ENCODE data around the gene KIF16B. TPM values are rescaled to one million over a fixed set of nuclear protein-coding genes. Genes with fewer than 3 reads are reported as not detected.

KIF16B gene
- total and polyA plus RNA-seq, 10 of the 15 experiments (the other 5 are each of a cell fraction or from before 2014, with no cell fraction given), result 0.21 to 5.2 (median 3.0) TPM

DNA sequence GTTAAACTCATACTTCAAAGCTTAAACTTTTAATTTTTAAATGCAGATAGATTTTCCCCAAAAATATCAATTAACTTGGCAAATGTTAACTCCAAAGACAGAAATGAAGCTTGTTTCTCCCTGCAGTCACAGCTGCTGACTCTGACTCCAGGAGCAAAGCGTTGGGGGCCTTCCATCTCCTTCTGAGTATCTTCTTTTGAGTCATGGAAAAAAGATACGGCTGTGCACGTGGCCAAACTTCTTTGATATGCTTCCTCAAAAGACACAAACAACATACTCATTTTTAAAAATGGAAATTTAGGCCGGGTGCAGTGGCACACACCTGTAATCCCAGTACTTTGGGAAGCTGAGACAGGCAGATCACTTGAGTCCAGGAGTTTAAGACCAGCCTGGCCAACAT is 28.3 kb downstream of the KIF16B start:
- BruUV-seq (replicated peaks), result no TSS peak
- no peaks in the 10 kb centered on the region for H3K36me3 ChIP-seq (ENCODE audit: control insufficient read depth in 2 of 2, insufficient read depth in 2 of 2, low read length in 1 of 2)
- TF ChIP-seq ZNF24 (IDR thresholded peaks at IDR 0.05) (no peak), SUZ12 (IDR thresholded peaks at IDR 0.05; ENCODE audit: unreplicated experiment) (no peak), IKZF2 (IDR thresholded peaks at IDR 0.05) (no peak), RBBP5 (conservative IDR thresholded peaks at IDR 0.05) (no peak), MYB (IDR thresholded peaks at IDR 0.05; ENCODE audit: borderline replicate concordance, low read depth, low read length) (no peak), FOS (IDR thresholded peaks at IDR 0.05; ENCODE audit: borderline replicate concordance, extremely low read depth, insufficient read length) (no peak), JUND (IDR thresholded peaks at IDR 0.05; ENCODE audit: low read depth, low read length) (no peak), DPF2 (IDR thresholded peaks at IDR 0.05) (no peak), POU2F2 (IDR thresholded peaks at IDR 0.05; ENCODE audit: borderline replicate concordance, low read depth, low read length) (no peak), ZSCAN29 (IDR thresholded peaks at IDR 0.05) (no peak), EED (IDR thresholded peaks at IDR 0.05; ENCODE audit: low read depth) (no peak), YY1 (IDR thresholded peaks at IDR 0.05; ENCODE audit: low read depth, low read length) (no peak)
- TF ChIP-seq, protein P1, sequence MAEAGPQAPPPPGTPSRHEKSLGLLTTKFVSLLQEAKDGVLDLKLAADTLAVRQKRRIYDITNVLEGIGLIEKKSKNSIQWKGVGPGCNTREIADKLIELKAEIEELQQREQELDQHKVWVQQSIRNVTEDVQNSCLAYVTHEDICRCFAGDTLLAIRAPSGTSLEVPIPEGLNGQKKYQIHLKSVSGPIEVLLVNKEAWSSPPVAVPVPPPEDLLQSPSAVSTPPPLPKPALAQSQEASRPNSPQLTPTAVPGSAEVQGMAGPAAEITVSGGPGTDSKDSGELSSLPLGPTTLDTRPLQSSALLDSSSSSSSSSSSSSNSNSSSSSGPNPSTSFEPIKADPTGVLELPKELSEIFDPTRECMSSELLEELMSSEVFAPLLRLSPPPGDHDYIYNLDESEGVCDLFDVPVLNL (IDR thresholded peaks at IDR 0.05; ENCODE audit: low read depth, low read length), result no peak
- TF ChIP-seq, protein P2, sequence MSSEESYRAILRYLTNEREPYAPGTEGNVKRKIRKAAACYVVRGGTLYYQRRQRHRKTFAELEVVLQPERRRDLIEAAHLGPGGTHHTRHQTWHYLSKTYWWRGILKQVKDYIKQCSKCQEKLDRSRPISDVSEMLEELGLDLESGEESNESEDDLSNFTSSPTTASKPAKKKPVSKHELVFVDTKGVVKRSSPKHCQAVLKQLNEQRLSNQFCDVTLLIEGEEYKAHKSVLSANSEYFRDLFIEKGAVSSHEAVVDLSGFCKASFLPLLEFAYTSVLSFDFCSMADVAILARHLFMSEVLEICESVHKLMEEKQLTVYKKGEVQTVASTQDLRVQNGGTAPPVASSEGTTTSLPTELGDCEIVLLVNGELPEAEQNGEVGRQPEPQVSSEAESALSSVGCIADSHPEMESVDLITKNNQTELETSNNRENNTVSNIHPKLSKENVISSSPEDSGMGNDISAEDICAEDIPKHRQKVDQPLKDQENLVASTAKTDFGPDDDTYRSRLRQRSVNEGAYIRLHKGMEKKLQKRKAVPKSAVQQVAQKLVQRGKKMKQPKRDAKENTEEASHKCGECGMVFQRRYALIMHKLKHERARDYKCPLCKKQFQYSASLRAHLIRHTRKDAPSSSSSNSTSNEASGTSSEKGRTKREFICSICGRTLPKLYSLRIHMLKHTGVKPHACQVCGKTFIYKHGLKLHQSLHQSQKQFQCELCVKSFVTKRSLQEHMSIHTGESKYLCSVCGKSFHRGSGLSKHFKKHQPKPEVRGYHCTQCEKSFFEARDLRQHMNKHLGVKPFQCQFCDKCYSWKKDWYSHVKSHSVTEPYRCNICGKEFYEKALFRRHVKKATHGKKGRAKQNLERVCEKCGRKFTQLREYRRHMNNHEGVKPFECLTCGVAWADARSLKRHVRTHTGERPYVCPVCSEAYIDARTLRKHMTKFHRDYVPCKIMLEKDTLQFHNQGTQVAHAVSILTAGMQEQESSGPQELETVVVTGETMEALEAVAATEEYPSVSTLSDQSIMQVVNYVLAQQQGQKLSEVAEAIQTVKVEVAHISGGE (CRISPR knock-in tag; IDR thresholded peaks at IDR 0.05), result no peak
- TF ChIP-seq, protein P3, sequence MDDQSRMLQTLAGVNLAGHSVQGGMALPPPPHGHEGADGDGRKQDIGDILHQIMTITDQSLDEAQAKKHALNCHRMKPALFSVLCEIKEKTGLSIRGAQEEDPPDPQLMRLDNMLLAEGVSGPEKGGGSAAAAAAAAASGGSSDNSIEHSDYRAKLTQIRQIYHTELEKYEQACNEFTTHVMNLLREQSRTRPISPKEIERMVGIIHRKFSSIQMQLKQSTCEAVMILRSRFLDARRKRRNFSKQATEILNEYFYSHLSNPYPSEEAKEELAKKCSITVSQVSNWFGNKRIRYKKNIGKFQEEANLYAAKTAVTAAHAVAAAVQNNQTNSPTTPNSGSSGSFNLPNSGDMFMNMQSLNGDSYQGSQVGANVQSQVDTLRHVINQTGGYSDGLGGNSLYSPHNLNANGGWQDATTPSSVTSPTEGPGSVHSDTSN (IDR thresholded peaks at IDR 0.05; ENCODE audit: insufficient replicate concordance, low read depth, low read length), result no peak
- TF ChIP-seq, protein P4, sequence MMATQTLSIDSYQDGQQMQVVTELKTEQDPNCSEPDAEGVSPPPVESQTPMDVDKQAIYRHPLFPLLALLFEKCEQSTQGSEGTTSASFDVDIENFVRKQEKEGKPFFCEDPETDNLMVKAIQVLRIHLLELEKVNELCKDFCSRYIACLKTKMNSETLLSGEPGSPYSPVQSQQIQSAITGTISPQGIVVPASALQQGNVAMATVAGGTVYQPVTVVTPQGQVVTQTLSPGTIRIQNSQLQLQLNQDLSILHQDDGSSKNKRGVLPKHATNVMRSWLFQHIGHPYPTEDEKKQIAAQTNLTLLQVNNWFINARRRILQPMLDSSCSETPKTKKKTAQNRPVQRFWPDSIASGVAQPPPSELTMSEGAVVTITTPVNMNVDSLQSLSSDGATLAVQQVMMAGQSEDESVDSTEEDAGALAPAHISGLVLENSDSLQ (IDR thresholded peaks at IDR 0.05), result no peak
- DNase-seq (ENCODE audit: low read depth, low spot score) (no peak), ATAC-seq (no peak), FAIRE-seq (no peak)
- H3K4me3 ChIP-seq, result no peak overlapping the region
- intact Hi-C loops (cut with micrococcal nuclease; ENCODE audit: unreplicated experiment) (no loop called here), in situ Hi-C loops (cut with MboI) (no loop called here)
- H3K4me1 ChIP-seq (ENCODE audit: control insufficient read depth, insufficient read depth, low read length), result no peaks in the 10 kb centered on the region
- SMC1A ChIA-PET (ENCODE audit: uncharacterized antibody, unreplicated experiment), result no interaction called here
- 35% methylated on average over 4 of the region's 4 CpGs for WGBS (ENCODE audit: insufficient coverage, insufficient replicate concordance, low lambda C conversion rate, missing lambda C conversion rate)
- CTCF ChIA-PET, result no interaction called here
- RAD21 ChIA-PET (ENCODE audit: unreplicated experiment), result no interaction called here
- H4K20me1 ChIP-seq (ENCODE audit: control insufficient read depth, insufficient read depth), result no peaks in the 10 kb centered on the region
- no peak overlapping the region for H3K9ac ChIP-seq (ENCODE audit: control insufficient read depth, insufficient read depth, low read length)
- no peaks in the 10 kb centered on the region for H3K79me2 ChIP-seq (ENCODE audit: control insufficient read depth, insufficient read depth, low read length)
- H3K4me2 ChIP-seq (ENCODE audit: control insufficient read depth, insufficient read depth), result no peak overlapping the region
- no peaks in the 10 kb centered on the region for H3K9me3 ChIP-seq (replicated peaks; ENCODE audit: control insufficient read depth, insufficient read depth, low read length)
- POLR2A ChIA-PET, result no interaction called here
- H2AFZ ChIP-seq (ENCODE audit: control insufficient read depth, low read depth, low read length), result no peak overlapping the region
- H3K27me3 ChIP-seq (replicated peaks in 1 of 2; ENCODE audit: control insufficient read depth in 2 of 2, insufficient read depth in 2 of 2, low read length in 1 of 2), result no peaks in the 10 kb centered on the region
- no peak overlapping the region for H3K27ac ChIP-seq (ENCODE audit: control insufficient read depth, insufficient read depth)

All from GM12878 (cell line).